Liver (tissue), 9 donors: Measurements from ENCODE around the gene OR7G1. TPM values are rescaled to one million over a fixed set of nuclear protein-coding genes. Genes with fewer than 3 reads are reported as not detected.

Source experiments
- DNase-seq: peaks from one replicate; pipeline ENCODE4 v3.0.0-alpha.2; 2017; ENCODE audit warnings: low spot score
- H3K27ac ChIP-seq, 2 donors: one replicate each; pipeline ENCODE4 v1.7.0; 2013; ENCODE audit warnings: inconsistent platforms in 2 of 2, low read length in 2 of 2, control low read depth in 1 of 2, low read depth in 1 of 2, mild to moderate bottlenecking in 1 of 2
- H3K27me3 ChIP-seq, 4 donors: one replicate each; pipeline versions ENCODE4 v1.6.1 to v1.7.0; 2013; ENCODE audit warnings: low read length in 3 of 4, inconsistent platforms in 1 of 4, mild to moderate bottlenecking in 1 of 4, moderate library complexity in 1 of 4; ENCODE audit not compliant: control insufficient read depth in 4 of 4, insufficient read depth in 4 of 4
- H3K36me3 ChIP-seq, 4 donors: one replicate each; pipeline versions ENCODE4 v1.6.1 to v1.7.0; 2013; ENCODE audit warnings: low read length in 3 of 4, mild to moderate bottlenecking in 3 of 4, low read depth in 1 of 4, moderate library complexity in 1 of 4; ENCODE audit not compliant: control insufficient read depth in 4 of 4, insufficient read depth in 3 of 4
- H3K4me1 ChIP-seq, 4 donors: one replicate each; pipeline versions ENCODE4 v1.6.1 to v1.7.0; 2013; ENCODE audit warnings: low read length in 3 of 4, mild to moderate bottlenecking in 3 of 4, moderate library complexity in 1 of 4; ENCODE audit not compliant: control insufficient read depth in 4 of 4, insufficient read depth in 4 of 4
- H3K4me3 ChIP-seq, 3 donors: one replicate each; pipeline versions ENCODE4 v1.6.1 to v1.7.0; 2013; ENCODE audit warnings: low read length in 3 of 3, control low read depth in 1 of 3, low read depth in 1 of 3, mild to moderate bottlenecking in 1 of 3
- H3K9ac ChIP-seq, 2 donors: one replicate each; pipeline ENCODE4 v1.7.0; 2013; ENCODE audit warnings: low read length in 2 of 2, mild to moderate bottlenecking in 2 of 2, moderate library complexity in 2 of 2, control low read depth in 1 of 2, low read depth in 1 of 2
- H3K9me3 ChIP-seq, 4 donors: one replicate each; pipeline versions ENCODE4 v1.6.1 to v1.7.0; 2013; ENCODE audit warnings: low read length in 3 of 4; ENCODE audit not compliant: control insufficient read depth in 4 of 4
- ATF3 ChIP-seq: IDR thresholded peaks from 2 replicates; pipeline ENCODE4 v1.6.1; 2016; ENCODE audit warnings: antibody characterized with exemption
- CTCF ChIP-seq: fragments of 150-350 bp; IDR thresholded peaks from 2 replicates; pipeline ENCODE4 v1.5.1; 2017; ENCODE audit warnings: improper control_type of control experiment, low read depth, low read length; ENCODE audit not compliant: missing input control
- EGR1 ChIP-seq, 2 donors: IDR thresholded peaks; 2 replicates each; pipeline ENCODE4 v1.6.1; 2016 to 2018; ENCODE audit warnings: antibody characterized with exemption in 2 of 2, low read depth in 2 of 2
- FOXA1 ChIP-seq: IDR thresholded peaks from 2 replicates; pipeline ENCODE4 v1.6.1; 2016; ENCODE audit warnings: antibody characterized with exemption
- FOXA2 ChIP-seq: IDR thresholded peaks from 2 replicates; pipeline ENCODE4 v1.6.1; 2016; ENCODE audit warnings: antibody characterized with exemption
- GABPA ChIP-seq, 2 donors: IDR thresholded peaks in 1 of 2; conservative IDR thresholded peaks in 1 of 2; 2 replicates each; pipeline ENCODE4 v1.6.1; 2016; ENCODE audit warnings: antibody characterized with exemption in 2 of 2, mild to moderate bottlenecking in 1 of 2, moderate library complexity in 1 of 2
- HNF4A ChIP-seq, 2 donors: conservative IDR thresholded peaks; 2 replicates each; pipeline ENCODE4 v1.6.1; 2016; ENCODE audit warnings: antibody characterized with exemption in 2 of 2, mild to moderate bottlenecking in 2 of 2
- HNF4G ChIP-seq: IDR thresholded peaks from 2 replicates; pipeline ENCODE4 v1.6.1; 2016; ENCODE audit warnings: antibody characterized with exemption
- JUND ChIP-seq, 2 donors: IDR thresholded peaks; 2 replicates each; pipeline ENCODE4 v1.6.1; 2016; ENCODE audit warnings: antibody characterized with exemption in 2 of 2
- MAX ChIP-seq: IDR thresholded peaks from 2 replicates; pipeline ENCODE4 v1.6.1; 2016; ENCODE audit warnings: antibody characterized with exemption
- RAD21 ChIP-seq, 2 donors: IDR thresholded peaks; 2 replicates each; pipeline ENCODE4 v1.6.1; 2016; ENCODE audit warnings: antibody characterized with exemption in 2 of 2, mild to moderate bottlenecking in 2 of 2
- REST ChIP-seq: IDR thresholded peaks from 2 replicates; pipeline ENCODE4 v1.6.1; 2016; ENCODE audit warnings: antibody characterized with exemption, mild to moderate bottlenecking
- SP1 ChIP-seq: IDR thresholded peaks from 2 replicates; pipeline ENCODE4 v1.6.1; 2018; ENCODE audit warnings: antibody characterized with exemption, mild to moderate bottlenecking
- TAF1 ChIP-seq: conservative IDR thresholded peaks from 2 replicates; pipeline ENCODE4 v1.6.1; 2016; ENCODE audit warnings: antibody characterized with exemption, mild to moderate bottlenecking
- YY1 ChIP-seq: IDR thresholded peaks from 2 replicates; pipeline ENCODE4 v1.6.1; 2016; ENCODE audit warnings: antibody characterized with exemption, mild to moderate bottlenecking
- ZBTB33 ChIP-seq: IDR thresholded peaks from 2 replicates; pipeline ENCODE4 v1.6.1; 2016; ENCODE audit warnings: antibody characterized with exemption
- WGBS: extraction: QIAGEN DNeasy Blood & Tissue Kit; methylation state at CpG from one replicate; pipeline ENCODE4 v1.1.7; 2013; 5-methylcytosine and 5-hydroxymethylcytosine counted together
- polyA plus RNA-seq, 2 donors: library from polyadenylated mRNA; stranded (reverse) in 1 of 2; unstranded in 1 of 2; fragments of 200-250 nt in 1 of 2; fragments of >200 nt in 1 of 2; fragmentation: Nextera tagmentation in 1 of 2; extraction: Ambion mirVana in 1 of 2; gene quantifications; one replicate each; pipeline versions ENCODE4 v1.2.1 to v1.2.3, GENCODE V29; 2013 to 2015
- total RNA-seq, 2 donors: library from RNA; depleted of rRNA; stranded (reverse); fragments of >200 nt; gene quantifications; one replicate each; pipeline ENCODE4 v1.2.3, GENCODE V29; 2014
- donor health status: healthy.
- donor health status: healthy.
- donor health status: healthy.
- donor health status: healthy.
- donor health status: healthy.

Gene OR7G1
- total and polyA plus RNA-seq, 4 donors: not detected

GRCh38 chr19:9128171-9128570 is 12.6 kb upstream of the OR7G1 start:
- H3K4me3 ChIP-seq: no peak overlapping the region
- peaks cover 0 to 3% (median 0%) of the 10 kb centered on the region in 4 donors for H3K27me3 ChIP-seq
- no peak for DNase-seq
- peaks cover 0 to 1% (median 0%) of the 10 kb centered on the region in 4 donors for H3K4me1 ChIP-seq
- H3K9me3 ChIP-seq: no peaks in the 10 kb centered on the region
- H3K36me3 ChIP-seq: no peaks in the 10 kb centered on the region
- TF ChIP-seq ZBTB33: no peak
- no peak for TF ChIP-seq HNF4G
- TF ChIP-seq SP1: no peak
- TF ChIP-seq TAF1: no peak
- TF ChIP-seq HNF4A (conservative IDR thresholded peaks at IDR 0.05): no peak
- no peak for TF ChIP-seq FOXA1
- no peak for TF ChIP-seq GABPA (IDR thresholded peaks at IDR 0.05 in 1 of 2, conservative IDR thresholded peaks at IDR 0.05 in 1 of 2)
- TF ChIP-seq RAD21 (IDR thresholded peaks at IDR 0.05): no peak
- TF ChIP-seq EGR1 (IDR thresholded peaks at IDR 0.05; ENCODE audit: low read depth in 2 of 2): no peak
- no peak for TF ChIP-seq FOXA2
- no peak for TF ChIP-seq JUND (IDR thresholded peaks at IDR 0.05)
- no peak for TF ChIP-seq MAX
- no peak overlapping the region for H3K27ac ChIP-seq
- no peak overlapping the region for H3K9ac ChIP-seq
- WGBS: 69% methylated on average over 3 of the region's 3 CpGs

GRCh38 chr19:9126900-9127405 is 11.4 kb upstream of the OR7G1 start, which contains the start of gene OR7G3:
Gene OR7G3, minus strand, starts transcription at chr19:9126950. Its CDS starts 0 bp downstream, at chr19:9126950.
- Histone ChIP-seq H3K9ac (no peak within 1 kb of the TSS), H3K4me3 (no peak within 1 kb of the TSS), H3K27me3 (no peaks in the 10 kb centered on the region), H3K4me1 (peaks cover 0 to 1% (median 0%) of the 10 kb centered on the region in 4 donors), H3K27ac (no peak within 1 kb of the TSS), H3K9me3 (no peaks in the 10 kb centered on the region), H3K36me3 (no peaks in the 10 kb centered on the region)
- WGBS: 74% methylated on average over 1 of the region's 1 CpG
- TF ChIP-seq SP1: no peak
- no peak for TF ChIP-seq EGR1 (IDR thresholded peaks at IDR 0.05; ENCODE audit: low read depth in 2 of 2)
- TF ChIP-seq TAF1: no peak
- TF ChIP-seq HNF4A (conservative IDR thresholded peaks at IDR 0.05): no peak
- no peak for TF ChIP-seq MAX
- no peak for TF ChIP-seq REST
- TF ChIP-seq CTCF: no peak
- no peak for TF ChIP-seq YY1
- no peak for TF ChIP-seq FOXA2
- TF ChIP-seq ZBTB33: no peak
- TF ChIP-seq ATF3: no peak
- no peak for DNase-seq
